Uterus (tissue), 4 donors: Measurements from ENCODE around the gene PRSS3. TPM values are rescaled to one million over a fixed set of nuclear protein-coding genes. Genes with fewer than 3 reads are reported as not detected.
"Not testable (repeated sequence)": the region's sequence is repeated elsewhere in the genome, so short reads cannot be mapped to it uniquely, and the experiment has no call there.

ENCODE experiments used
- DNase-seq, 2 donors: peaks; one replicate each; pipeline ENCODE4 v3.0.0-alpha.2; 2019 to 2020
- H3K27ac ChIP-seq, 2 donors: fragments of 200-600 bp; sonication (generic); 1 replicate in 1 of 2; 2 replicates in 1 of 2; pipeline ENCODE4 v1.5.1; 2016 to 2018
- H3K27me3 ChIP-seq, 2 donors: fragments of 200-600 bp; sonication (generic); one replicate each; pipeline ENCODE4 v1.5.1; 2018 to 2019; ENCODE audit warnings: control low read depth in 1 of 2
- H3K36me3 ChIP-seq, 2 donors: fragments of 200-600 bp; sonication (generic); one replicate each; pipeline ENCODE4 v1.5.1; 2019; ENCODE audit warnings: control low read depth in 1 of 2
- H3K4me1 ChIP-seq, 2 donors: fragments of 200-600 bp; sonication (generic); one replicate each; pipeline ENCODE4 v1.5.1; 2018 to 2019; ENCODE audit warnings: control low read depth in 1 of 2
- H3K4me3 ChIP-seq, 2 donors: fragments of 200-600 bp; sonication (generic); 1 replicate in 1 of 2; 2 replicates in 1 of 2; pipeline ENCODE4 v1.5.1; 2018 to 2019; ENCODE audit warnings: mild to moderate bottlenecking in 1 of 2
- H3K9me3 ChIP-seq, 2 donors: fragments of 200-600 bp; sonication (generic); one replicate each; pipeline ENCODE4 v1.5.1; 2019; ENCODE audit warnings: control low read depth in 1 of 2
- CTCF ChIP-seq, 4 experiments: fragments of 200-600 bp in 2 of 4; fragments of 450-650 bp in 2 of 4; sonication (generic) in 2 of 4; IDR thresholded peaks; one replicate each; pipeline ENCODE4 v1.5.1; 2016 to 2019; ENCODE audit warnings: antibody characterized with exemption in 4 of 4, mild to moderate bottlenecking in 2 of 4, moderate library complexity in 1 of 4
- POLR2A ChIP-seq, 2 donors: fragments of 450-650 bp; IDR thresholded peaks; one replicate each; pipeline ENCODE4 v1.6.1; 2016; ENCODE audit warnings: antibody characterized with exemption in 2 of 2, mild to moderate bottlenecking in 1 of 2, moderate library complexity in 1 of 2
- intact Hi-C: fragments of 100-400 bp; cut with DNase I; formaldehyde crosslinking; loops from one replicate; pipeline ENCODE4 v1.15.1; 2023; ENCODE audit warnings: low total_unique reads
- small RNA-seq: library from RNA; depleted of rRNA; stranded (forward); fragments of <200 nt; gene quantifications from one replicate; pipeline ENCODE3, GENCODE V24; 2016
- total RNA-seq, 4 donors: library from RNA; depleted of rRNA in 3 of 4; stranded (reverse); fragments of >200 nt in 3 of 4; gene quantifications; one replicate each; pipeline versions ENCODE4 v1.1.0 to v1.2.4, GENCODE V29; 2014 to 2023
- donor health status: DM: yes; HTN: yes; CAD: no.

PRSS3 gene
- total RNA-seq, 4 donors from 2014 or later: not detected

GRCh38 chr9:33846231-33846630 is 50.9 kb downstream of the PRSS3 start:
- Histone ChIP-seq H3K9me3 (no peaks in the 10 kb centered on the region), H3K36me3 (no peaks in the 10 kb centered on the region), H3K27me3 (no peaks in the 10 kb centered on the region), H3K4me3 (no peak overlapping the region), H3K27ac (no peak overlapping the region), H3K4me1 (peaks cover 3 to 7% of the 10 kb centered on the region in 2 donors)
- DNase-seq: no peak
- intact Hi-C loops: no loop called here
- TF ChIP-seq CTCF (IDR thresholded peaks at IDR 0.05) (no peak), POLR2A (IDR thresholded peaks at IDR 0.05) (no peak)

- H3K27me3 ChIP-seq, DNase-seq, H3K36me3 ChIP-seq, H3K27ac ChIP-seq, intact Hi-C loops, H3K4me3 ChIP-seq, H3K9me3 ChIP-seq: not testable (repeated sequence)
- H3K4me1 ChIP-seq: peaks cover 12 to 13% of the 10 kb centered on the region in 2 donors
Observed at GRCh38 chr9:33847894-33848205, 52.5 kb downstream of the PRSS3 start.

Small RNA genes lying within 50 kb of the gene (small RNA-seq; reads per million reads assigned to genes)
- gene RF00019: not detected

Other genes starting within 250 kb of the PRSS3 start
- 10 to 100 TPM in 3 of 4 donors, 1 to 10 TPM in 1; 5.4 to 46.9 (median 22.1) TPM for gene UBE2R2, start 21.6 kb downstream of the PRSS3 start, total RNA-seq